ENCODE measurements around the gene LYPD6B. TPM values are rescaled to one million over a fixed set of nuclear protein-coding genes. Genes with fewer than 3 reads are reported as not detected.

Gene LYPD6B
- polyA plus RNA-seq, 1 of the 3 experiments (the other 2 are of a cell fraction) = 18.2 TPM

GRCh38 chr2:149213764-149214493 lies 175.4 kb downstream of the LYPD6B start:
- Histone ChIP-seq H3K9me3 (no peaks in the 10 kb centered on the region), H3K27ac (ENCODE audit: low read depth in 2 of 2, low read length in 1 of 2) (no peak overlapping the region), H3K79me2 (ENCODE audit: insufficient read depth) (no peaks in the 10 kb centered on the region), H3K9me2 (no peaks in the 10 kb centered on the region), H3K4me2 (no peak overlapping the region), H4K20me1 (ENCODE audit: insufficient read depth) (no peaks in the 10 kb centered on the region), H3K4me1 (ENCODE audit: control insufficient read depth in 1 of 2, insufficient read depth in 2 of 2, low read depth in 1 of 2, low read length in 1 of 2) (no peaks in the 10 kb centered on the region), H3K36me3 (replicated peaks in 1 of 2; ENCODE audit: control insufficient read depth in 1 of 2, insufficient read depth in 2 of 2, low read length in 1 of 2) (no peaks in the 10 kb centered on the region), H3F3A (replicated peaks; ENCODE audit: insufficient read depth) (no peaks in the 10 kb centered on the region), H3K4me3 (ENCODE audit: low read depth in 2 of 2, low read length in 1 of 2) (no peak overlapping the region), H3K27me3 (ENCODE audit: insufficient read depth) (no peaks in the 10 kb centered on the region), H3K9ac (no peak overlapping the region), H2AFZ (ENCODE audit: low read depth) (no peak overlapping the region)
- WGBS (ENCODE audit: low lambda C conversion rate) = 69% methylated on average over 4 of the region's 4 CpGs
- POLR2A ChIA-PET = no interaction called here
- DNase-seq = no peak
- TF ChIP-seq GABPA (IDR thresholded peaks at IDR 0.05; ENCODE audit: low read depth) (no peak), IRF3 (IDR thresholded peaks at IDR 0.05; ENCODE audit: low read depth, low read length) (no peak), RFX5 (IDR thresholded peaks at IDR 0.05; ENCODE audit: low read length) (no peak), CHD2 (IDR thresholded peaks at IDR 0.05; ENCODE audit: low read length, partially characterized antibody) (no peak), EP300 (IDR thresholded peaks at IDR 0.05; ENCODE audit: borderline replicate concordance in 1 of 2, low read depth in 1 of 2, low read length in 1 of 2) (no peak), FOXJ3 (CRISPR knock-in tag; IDR thresholded peaks at IDR 0.05) (no peak), REST (IDR thresholded peaks at IDR 0.05; ENCODE audit: low read depth, low read length) (no peak), JUND (IDR thresholded peaks at IDR 0.05) (no peak), RCOR1 (IDR thresholded peaks at IDR 0.05; ENCODE audit: low read length) (no peak), CTCF (IDR thresholded peaks at IDR 0.05) (no peak), PBX3 (IDR thresholded peaks at IDR 0.05) (no peak), NRF1 (IDR thresholded peaks at IDR 0.05; ENCODE audit: low read depth, low read length) (no peak), FOSL2 (IDR thresholded peaks at IDR 0.05; ENCODE audit: borderline replicate concordance, low read depth) (no peak), SIN3A (IDR thresholded peaks at IDR 0.05; ENCODE audit: borderline replicate concordance, low read depth, low read length) (no peak), YY1 (IDR thresholded peaks at IDR 0.05; ENCODE audit: low read depth) (no peak), USF2 (IDR thresholded peaks at IDR 0.05; ENCODE audit: borderline replicate concordance, low read depth, low read length) (no peak), TAF1 (IDR thresholded peaks at IDR 0.05; ENCODE audit: borderline replicate concordance, low read depth, low read length) (no peak), ZBTB33 (IDR thresholded peaks at IDR 0.05; ENCODE audit: borderline replicate concordance, low read depth) (no peak), RXRA (IDR thresholded peaks at IDR 0.05; ENCODE audit: borderline replicate concordance, low read depth) (no peak)
- CTCF ChIA-PET = no interaction called here

Measured in SK-N-SH (cell line).